ENCODE data around the gene DYNC1I1.

The DYNC1I1 gene

GRCh38 chr7:96122746-96123145 is 350.4 kb downstream of the DYNC1I1 start:
- no peak for DNase-seq (ENCODE audit: extremely low read depth, low read depth)
- TF ChIP-seq CTCF (IDR thresholded peaks at IDR 0.05; ENCODE audit: low read depth, low read length): no peak

- TF ChIP-seq CTCF (IDR thresholded peaks at IDR 0.05; ENCODE audit: low read depth, low read length): no peak
- no peak for DNase-seq (ENCODE audit: extremely low read depth, low read depth)
Measured at GRCh38 chr7:96126382-96126781, 354.0 kb downstream of the DYNC1I1 start.

- no peak for DNase-seq (ENCODE audit: extremely low read depth, low read depth)
- TF ChIP-seq CTCF (IDR thresholded peaks at IDR 0.05; ENCODE audit: low read depth, low read length): no peak
Measured at GRCh38 chr7:96127746-96128145, 355.4 kb downstream of the DYNC1I1 start.

GRCh38 chr7:96131525-96131924 is 359.2 kb downstream of the DYNC1I1 start:
- DNase-seq (ENCODE audit: extremely low read depth, low read depth): no peak
- TF ChIP-seq CTCF (IDR thresholded peaks at IDR 0.05; ENCODE audit: low read depth, low read length): no peak

- no peak for TF ChIP-seq CTCF (IDR thresholded peaks at IDR 0.05; ENCODE audit: low read depth, low read length)
- no peak for DNase-seq (ENCODE audit: extremely low read depth, low read depth)
Measured at GRCh38 chr7:96135241-96135640, 362.9 kb downstream of the DYNC1I1 start.

- DNase-seq (ENCODE audit: extremely low read depth, low read depth): no peak
- TF ChIP-seq CTCF (IDR thresholded peaks at IDR 0.05; ENCODE audit: low read depth, low read length): no peak
Measured at GRCh38 chr7:96136600-96137239, 364.4 kb downstream of the DYNC1I1 start.

GRCh38 chr7:96143495-96144259 is 371.3 kb downstream of the DYNC1I1 start:
- no peak for TF ChIP-seq CTCF (IDR thresholded peaks at IDR 0.05; ENCODE audit: low read depth, low read length)
- no peak for DNase-seq (ENCODE audit: extremely low read depth, low read depth)

All from AG09319 (cell line).